Measurements from ENCODE around the gene PSMC5.

DNA sequence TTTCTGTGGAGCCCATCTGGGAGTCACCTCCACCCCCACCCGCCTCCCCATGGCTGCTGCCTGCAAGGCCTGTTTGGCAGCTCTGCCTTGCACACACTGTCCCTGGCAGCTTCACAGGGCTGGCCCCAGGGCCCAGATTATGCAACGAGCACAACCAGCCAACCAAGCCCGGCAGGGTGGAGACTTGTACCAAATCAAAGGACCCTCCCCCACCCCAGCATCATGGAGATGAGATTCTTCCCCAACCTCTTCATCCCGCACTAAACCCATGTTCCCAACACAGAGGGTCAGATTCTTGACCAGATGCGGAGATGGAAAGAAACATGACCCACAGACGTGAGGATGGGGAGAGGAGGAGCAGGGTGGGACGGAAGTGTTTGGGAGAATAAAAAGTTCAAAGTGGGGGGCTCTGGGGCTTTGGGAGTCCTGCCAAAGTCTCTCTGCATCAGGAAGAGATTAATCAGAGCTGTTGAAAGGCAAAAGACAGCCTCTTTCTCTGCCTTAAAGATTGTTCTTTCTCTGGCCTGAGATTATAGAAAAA is 11.5 kb downstream of the PSMC5 start:
- no peak for TF ChIP-seq GATA2 (IDR thresholded peaks at IDR 0.05; ENCODE audit: low read depth, low read length)
- no peak for TF ChIP-seq GATA3 (IDR thresholded peaks at IDR 0.05; ENCODE audit: low read depth, low read length)
